GM23248 (cell line): Measurements from ENCODE around the gene RPN2.

Experiments used
- EZH2 ChIP-seq: fragments of 200-600 bp; sonication (generic); IDR thresholded peaks from 2 replicates; pipeline ENCODE4 v1.6.1; 2018; ENCODE audit warnings: antibody characterized with exemption, mild to moderate bottlenecking; ENCODE audit not compliant: insufficient read depth, poor library complexity, severe bottlenecking
- EZH2phosphoT487 ChIP-seq: fragments of 200-600 bp; sonication (generic); IDR thresholded peaks from 2 replicates; pipeline ENCODE4 v1.6.1; 2018; ENCODE audit warnings: antibody characterized with exemption, moderate library complexity, mild to moderate bottlenecking, low read depth; ENCODE audit not compliant: insufficient read depth

DNA sequence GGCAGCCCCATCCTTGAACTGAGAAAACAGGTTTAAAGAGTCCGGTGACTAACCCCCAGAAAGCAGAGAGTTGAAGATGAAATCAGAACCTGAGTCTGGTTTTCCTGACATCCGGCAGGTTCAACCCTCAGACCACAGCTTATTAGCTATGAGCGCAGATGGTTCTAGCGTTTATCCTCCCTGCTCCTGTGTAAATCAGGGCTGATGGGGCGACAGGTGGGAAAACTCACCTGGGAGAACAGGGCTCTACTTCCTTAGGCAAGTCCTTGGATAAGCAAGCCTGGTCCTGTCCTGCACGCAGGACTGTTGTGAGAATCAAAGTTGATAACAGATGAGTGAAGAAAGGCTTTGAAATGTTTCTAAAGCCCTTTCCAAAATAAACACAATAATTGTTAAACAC lies 51.1 kb downstream of the RPN2 start:
- no peak for TF ChIP-seq EZH2
- no peak for TF ChIP-seq EZH2phosphoT487
